ENCODE measurements around the gene MRFAP1L1.
A peak's percentile ranks its signal among the peaks of the same experiment; 100 is the strongest.
"Not testable (repeated sequence)": the region's sequence is repeated elsewhere in the genome, so short reads cannot be mapped to it uniquely, and the experiment has no call there.

Gene MRFAP1L1

GRCh38 chr4:6680372-6681034 is 29.2 kb downstream of the MRFAP1L1 start:
- peak; percentile 7 for TF ChIP-seq CTCF (IDR thresholded peaks at IDR 0.05; ENCODE audit: control extremely low read depth, extremely low read depth, low read depth, missing control alignments)
- CTCF ChIA-PET: interaction anchor here (1.1 to 1.8 kb wide), 5 partner anchors 11 to 226 kb away, joined by 3 to 4 read pairs (median 3); partner anchors contain the start of gene MRFAP1L1
- POLR2A ChIA-PET: no interaction called here
- DNase-seq (ENCODE audit: extremely low spot score): no peak

- ChIA-PET CTCF (interaction anchor here (1.2 to 3.5 kb wide), 4 partner anchors 12 to 40 kb away, joined by 3 to 14 read pairs (median 8); no protein-coding TSS in a partner anchor), POLR2A (no interaction called here)
- no peak for DNase-seq (ENCODE audit: extremely low spot score)
- no peak for TF ChIP-seq CTCF (IDR thresholded peaks at IDR 0.05; ENCODE audit: control extremely low read depth, extremely low read depth, low read depth, missing control alignments)
Measured at GRCh38 chr4:6676722-6677558, 32.7 kb downstream of the MRFAP1L1 start.

GRCh38 chr4:6674500-6675149 is 35.0 kb downstream of the MRFAP1L1 start:
- ChIA-PET CTCF (interaction anchor here (0.7 to 3.5 kb wide), 14 partner anchors 11 to 424 kb away, joined by 3 to 26 read pairs (median 4); partner anchors contain the start of genes MRFAP1L1 and TADA2B), POLR2A (interaction anchor here (0.9 to 2.3 kb wide), 5 partner anchors 16 to 35 kb away, joined by 3 to 11 read pairs (median 3); partner anchors contain the start of genes MRFAP1 and MRFAP1L1)
- DNase-seq (ENCODE audit: extremely low spot score): peak; percentile 68
- peak; percentile 47 for TF ChIP-seq CTCF (IDR thresholded peaks at IDR 0.05; ENCODE audit: control extremely low read depth, extremely low read depth, low read depth, missing control alignments)

- TF ChIP-seq CTCF (IDR thresholded peaks at IDR 0.05; ENCODE audit: control extremely low read depth, extremely low read depth, low read depth, missing control alignments): no peak
- CTCF ChIA-PET: interaction anchor here (1.0 to 3.5 kb wide), 8 partner anchors 11 to 397 kb away, joined by 3 to 26 read pairs (median 10); partner anchors contain the start of gene TADA2B
- POLR2A ChIA-PET: interaction anchor here (0.6 to 2.3 kb wide), 8 partner anchors 15 to 36 kb away, joined by 3 to 11 read pairs (median 3); partner anchors contain the start of genes MRFAP1 and MRFAP1L1
- peak; percentile 97 for DNase-seq (ENCODE audit: extremely low spot score)
Measured at GRCh38 chr4:6673660-6674499, 35.8 kb downstream of the MRFAP1L1 start.

- not testable (repeated sequence) for DNase-seq (ENCODE audit: extremely low spot score)
- CTCF ChIA-PET: interaction anchor here (1.0 to 3.5 kb wide), 6 partner anchors 10 to 200 kb away, joined by 3 to 26 read pairs (median 12); partner anchors contain the start of gene BLOC1S4
- POLR2A ChIA-PET: interaction anchor here (0.6 to 2.3 kb wide), 5 partner anchors 14 to 46 kb away, joined by 3 to 11 read pairs (median 3); partner anchors contain the start of gene MRFAP1
Measured at GRCh38 chr4:6673191-6673659, 36.4 kb downstream of the MRFAP1L1 start.

- CTCF ChIA-PET: interaction anchor here (1.0 to 2.9 kb wide), 3 partner anchors 16 to 47 kb away, joined by 3 to 13 read pairs (median 4); partner anchors contain the start of gene BLOC1S4
- POLR2A ChIA-PET: interaction anchor here (0.6 to 2.3 kb wide), 3 partner anchors 14 to 45 kb away, joined by 3 to 11 read pairs (median 3); partner anchors contain the start of gene MRFAP1
- DNase-seq (ENCODE audit: extremely low spot score): not testable (repeated sequence)
Measured at GRCh38 chr4:6672541-6673190, 37.0 kb downstream of the MRFAP1L1 start.
